Activated naive CD4-positive, alpha-beta T cell treated with anti-CD3 and anti-CD28 coated beads, Interleukin-2, amount 10 ng/mL, durations not matched to agents 7 days and 5 days (primary cell): ENCODE data around the gene ODAD4.

Experiments used
- CTCF ChIA-PET: fragments of 350-600 bp; sonication (Branson Sonifier 250); formaldehyde crosslinking; loops from one replicate; lab custom pipeline; 2021; ENCODE audit warnings: antibody characterized with exemption; lab: Charles Lee
- DNase-seq: peaks from one replicate; pipeline ENCODE4 v3.0.0-alpha.2; 2020
- H3K27ac Mint-ChIP-seq: one replicate; pipeline ENCODE4 v1.8.0; 2021; ENCODE audit warnings: mild to moderate bottlenecking, moderate library complexity, mixed read lengths
- H3K27me3 Mint-ChIP-seq: one replicate; pipeline ENCODE4 v1.8.0; 2021; ENCODE audit warnings: mild to moderate bottlenecking, mixed read lengths
- H3K36me3 Mint-ChIP-seq: one replicate; pipeline ENCODE4 v1.8.0; 2021; ENCODE audit warnings: mixed read lengths
- H3K4me1 Mint-ChIP-seq: one replicate; pipeline ENCODE4 v1.8.0; 2021; ENCODE audit warnings: mixed read lengths
- H3K4me3 Mint-ChIP-seq: one replicate; pipeline ENCODE4 v1.8.0; 2021; ENCODE audit warnings: mild to moderate bottlenecking, moderate library complexity, mixed read lengths
- H3K9me3 Mint-ChIP-seq: one replicate; pipeline ENCODE4 v1.8.0; 2021; ENCODE audit warnings: mixed read lengths

The ODAD4 gene

GRCh38 chr17:41906465-41907184 is 23.8 kb upstream of the ODAD4 start:
- Mint-ChIP-seq H3K9me3 (no peaks in the 10 kb centered on the region), H3K4me1 (no peaks in the 10 kb centered on the region), H3K4me3 (no peak overlapping the region), H3K36me3 (peaks cover 65% of the 10 kb centered on the region), H3K27me3 (no peaks in the 10 kb centered on the region), H3K27ac (no peak overlapping the region)
- DNase-seq: no peak
- CTCF ChIA-PET: no interaction called here

- CTCF ChIA-PET: no interaction called here
- Mint-ChIP-seq H3K36me3 (peaks cover 62% of the 10 kb centered on the region), H3K9me3 (no peaks in the 10 kb centered on the region), H3K4me1 (no peaks in the 10 kb centered on the region), H3K4me3 (no peak overlapping the region), H3K27me3 (no peaks in the 10 kb centered on the region), H3K27ac (no peak overlapping the region)
- no peak for DNase-seq
Observed at GRCh38 chr17:41907185-41907556, 23.2 kb upstream of the ODAD4 start.

DNA sequence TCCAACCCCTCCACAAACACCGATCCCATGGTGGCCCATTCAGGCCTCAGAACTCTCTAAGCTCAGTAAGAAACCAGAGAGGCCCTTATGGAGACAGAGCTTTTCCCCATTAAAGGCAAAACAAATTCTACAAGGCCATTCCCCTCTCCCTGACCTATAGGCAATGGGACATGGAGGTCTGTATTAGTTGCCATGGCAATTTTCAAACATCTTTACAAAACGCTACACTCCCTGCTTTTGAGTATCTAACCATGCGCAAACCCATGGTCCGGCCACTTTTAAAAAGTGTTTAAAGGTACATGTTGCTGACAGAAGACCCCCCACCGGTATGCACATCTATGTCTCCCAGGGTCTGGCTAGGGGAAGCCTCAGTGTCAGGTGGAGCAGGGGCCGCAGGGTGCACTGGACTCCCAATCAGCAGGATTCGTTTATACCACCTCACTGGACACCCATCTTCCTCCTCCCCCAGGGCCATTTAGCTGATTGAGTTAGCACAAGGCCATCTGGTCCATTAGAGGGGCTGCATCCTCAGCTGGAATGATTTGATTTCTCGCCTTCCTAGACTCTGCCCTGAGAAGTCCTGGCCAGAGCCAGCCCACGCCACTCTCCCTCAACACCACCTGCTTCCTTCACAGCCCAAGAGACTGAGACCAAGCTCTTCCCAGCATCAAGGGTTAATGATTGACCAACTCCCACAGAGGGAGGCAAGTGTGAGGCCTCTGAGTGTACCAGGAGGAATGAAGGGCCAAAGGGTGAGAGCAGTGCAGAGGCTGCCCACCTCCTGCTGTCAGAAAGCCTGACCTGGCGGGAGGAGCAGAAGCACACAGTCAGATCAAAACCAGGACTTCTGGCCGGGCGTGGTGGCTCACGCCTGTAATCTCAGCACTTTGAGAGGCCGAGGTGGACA is 22.5 kb upstream of the ODAD4 start:
- Mint-ChIP-seq H3K27ac (no peak overlapping the region), H3K36me3 (peaks cover 68% of the 10 kb centered on the region)
- CTCF ChIA-PET: no interaction called here

GRCh38 chr17:41909088-41909487 is 21.3 kb upstream of the ODAD4 start:
- DNase-seq: no peak
- no peaks in the 10 kb centered on the region for H3K9me3 Mint-ChIP-seq
- H3K36me3 Mint-ChIP-seq: peaks cover 74% of the 10 kb centered on the region
- H3K4me3 Mint-ChIP-seq: no peak overlapping the region
- peaks cover 5% of the 10 kb centered on the region for H3K4me1 Mint-ChIP-seq
- CTCF ChIA-PET: no interaction called here
- no peaks in the 10 kb centered on the region for H3K27me3 Mint-ChIP-seq
- H3K27ac Mint-ChIP-seq: no peak overlapping the region

More for the DNA sequence above, 22.5 kb upstream of the ODAD4 start:
- no peak for DNase-seq
- Mint-ChIP-seq H3K27me3 (no peaks in the 10 kb centered on the region), H3K9me3 (no peaks in the 10 kb centered on the region), H3K4me3 (no peak overlapping the region), H3K4me1 (no peaks in the 10 kb centered on the region)

- peaks cover 20% of the 10 kb centered on the region for H3K4me1 Mint-ChIP-seq
- no peak overlapping the region for H3K27ac Mint-ChIP-seq
- DNase-seq: no peak
- H3K36me3 Mint-ChIP-seq: peaks cover 66% of the 10 kb centered on the region
- H3K4me3 Mint-ChIP-seq: no peak overlapping the region
- H3K9me3 Mint-ChIP-seq: no peaks in the 10 kb centered on the region
- H3K27me3 Mint-ChIP-seq: no peaks in the 10 kb centered on the region
- CTCF ChIA-PET: interaction anchor here (0.6 kb wide), 1 partner anchor 51 kb away, joined by 3 read pairs; no protein-coding TSS in a partner anchor
Observed at GRCh38 chr17:41910701-41911391, 19.6 kb upstream of the ODAD4 start.

DNA sequence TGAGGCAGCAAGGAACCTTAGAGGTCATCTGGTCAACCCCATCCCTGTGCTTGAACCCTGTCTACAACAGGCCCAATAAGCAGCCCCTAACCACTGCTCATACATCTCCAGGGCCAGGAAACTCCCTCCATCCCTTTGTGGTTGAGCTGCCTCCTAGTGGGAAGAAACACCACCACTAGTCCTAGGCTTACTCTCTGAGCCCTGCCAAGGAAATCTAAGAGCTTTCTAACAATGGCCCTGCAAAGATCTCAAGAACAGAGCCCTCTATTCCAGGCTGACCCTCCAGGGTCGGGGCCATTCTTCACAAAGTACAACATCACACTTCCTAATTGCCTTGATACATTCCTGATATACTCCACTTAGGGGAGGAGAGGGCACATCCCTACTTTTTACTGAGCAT is 17.5 kb upstream of the ODAD4 start:
- CTCF ChIA-PET: no interaction called here
- peak overlapping the region; percentile 64 for H3K27ac Mint-ChIP-seq

DNA sequence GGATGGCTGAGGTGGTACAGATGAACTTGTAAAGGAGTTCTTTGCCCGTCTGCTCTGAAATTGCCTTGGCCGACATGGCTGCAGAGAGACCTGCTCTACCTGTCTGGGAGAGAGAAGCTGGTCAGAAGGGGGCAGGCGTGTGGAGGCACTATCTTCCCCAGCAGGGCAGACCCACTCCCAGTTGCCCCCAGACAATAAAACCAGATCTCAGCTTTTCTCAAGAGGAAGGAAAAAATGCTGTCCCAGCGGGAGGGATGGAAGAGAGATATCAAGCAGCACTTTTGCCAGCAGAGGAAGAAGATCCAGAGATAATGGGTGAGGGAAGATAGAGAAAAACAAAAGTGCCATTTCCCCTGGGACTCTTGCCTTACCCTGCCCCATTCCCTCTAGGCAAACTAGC is 16.6 kb upstream of the ODAD4 start:
- Mint-ChIP-seq H3K4me1 (peaks cover 37% of the 10 kb centered on the region), H3K36me3 (peaks cover 50% of the 10 kb centered on the region), H3K27me3 (no peaks in the 10 kb centered on the region), H3K27ac (no peak overlapping the region), H3K9me3 (no peaks in the 10 kb centered on the region), H3K4me3 (no peak overlapping the region)
- CTCF ChIA-PET: no interaction called here
- no peak for DNase-seq

More for the DNA sequence above, 17.5 kb upstream of the ODAD4 start:
- Mint-ChIP-seq H3K4me1 (peaks cover 37% of the 10 kb centered on the region), H3K4me3 (no peak overlapping the region), H3K36me3 (peaks cover 58% of the 10 kb centered on the region), H3K9me3 (no peaks in the 10 kb centered on the region), H3K27me3 (no peaks in the 10 kb centered on the region)
- DNase-seq: no peak

DNA sequence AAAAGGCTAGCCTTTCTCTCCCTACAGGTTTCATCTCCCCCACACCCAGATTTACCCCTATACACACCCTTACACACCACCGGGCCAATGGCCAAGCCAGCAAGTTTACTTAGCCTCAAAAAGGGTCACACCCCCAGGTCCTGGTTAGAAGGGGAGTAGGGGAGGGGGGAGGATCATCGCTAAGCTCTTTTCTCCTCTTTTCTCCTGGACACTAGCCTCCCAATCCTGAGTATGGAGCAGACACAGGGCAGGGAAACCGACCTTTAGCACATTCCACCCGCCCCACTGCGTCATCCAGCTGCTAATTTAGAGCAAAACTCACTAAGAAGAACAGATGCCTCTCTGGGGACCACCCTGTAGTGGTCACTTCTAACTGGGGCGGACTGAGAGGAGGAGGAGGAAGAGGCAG is 16.1 kb upstream of the ODAD4 start:
- no peaks in the 10 kb centered on the region for H3K9me3 Mint-ChIP-seq
- H3K4me1 Mint-ChIP-seq: peaks cover 38% of the 10 kb centered on the region
- no peak for DNase-seq
- CTCF ChIA-PET: no interaction called here
- peaks cover 48% of the 10 kb centered on the region for H3K36me3 Mint-ChIP-seq
- H3K4me3 Mint-ChIP-seq: no peak overlapping the region
- H3K27me3 Mint-ChIP-seq: no peaks in the 10 kb centered on the region
- H3K27ac Mint-ChIP-seq: peak overlapping the region; percentile 29

GRCh38 chr17:41915020-41915419 is 15.4 kb upstream of the ODAD4 start:
- peaks cover 45% of the 10 kb centered on the region for H3K4me1 Mint-ChIP-seq
- peaks cover 43% of the 10 kb centered on the region for H3K36me3 Mint-ChIP-seq
- H3K27me3 Mint-ChIP-seq: no peaks in the 10 kb centered on the region
- H3K4me3 Mint-ChIP-seq: no peak overlapping the region
- CTCF ChIA-PET: no interaction called here
- H3K9me3 Mint-ChIP-seq: no peaks in the 10 kb centered on the region
- no peak overlapping the region for H3K27ac Mint-ChIP-seq
- no peak for DNase-seq

DNA sequence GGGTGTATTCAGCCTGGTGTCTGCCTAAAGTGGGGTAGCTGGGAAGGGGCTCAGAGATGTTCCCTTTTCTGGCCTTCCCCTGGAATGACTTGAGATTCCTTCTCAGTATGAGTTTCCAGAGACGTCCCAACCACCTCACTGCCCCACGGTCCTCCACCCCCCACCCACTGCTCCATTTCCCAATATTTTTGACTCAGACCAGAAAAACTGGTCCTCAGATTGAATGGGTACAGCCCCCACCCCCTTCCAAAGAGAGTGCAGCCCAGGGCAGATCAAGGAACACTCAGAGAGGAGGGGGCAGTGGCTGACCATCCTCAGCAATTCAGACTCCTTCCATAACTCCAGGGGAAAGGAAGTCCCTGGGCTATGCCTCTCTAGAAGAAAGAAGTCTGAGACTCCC is 14.9 kb upstream of the ODAD4 start:
- Mint-ChIP-seq H3K27ac (no peak overlapping the region), H3K4me3 (peak overlapping the region; percentile 31), H3K36me3 (peaks cover 38% of the 10 kb centered on the region), H3K4me1 (peaks cover 48% of the 10 kb centered on the region), H3K9me3 (no peaks in the 10 kb centered on the region), H3K27me3 (no peaks in the 10 kb centered on the region)
- no peak for DNase-seq
- CTCF ChIA-PET: no interaction called here

- peak overlapping the region; percentile 90 for H3K27ac Mint-ChIP-seq
- H3K27me3 Mint-ChIP-seq: no peaks in the 10 kb centered on the region
- peaks cover 48% of the 10 kb centered on the region for H3K4me1 Mint-ChIP-seq
- CTCF ChIA-PET: interaction anchor here (1.7 to 2.1 kb wide), 2 partner anchors 43 to 48 kb away, joined by 5 to 6 read pairs; no protein-coding TSS in a partner anchor
- peaks cover 27% of the 10 kb centered on the region for H3K36me3 Mint-ChIP-seq
- H3K9me3 Mint-ChIP-seq: no peaks in the 10 kb centered on the region
- DNase-seq: no peak
- H3K4me3 Mint-ChIP-seq: peak overlapping the region; percentile 95
Observed at GRCh38 chr17:41917192-41917591, 13.2 kb upstream of the ODAD4 start.

DNA sequence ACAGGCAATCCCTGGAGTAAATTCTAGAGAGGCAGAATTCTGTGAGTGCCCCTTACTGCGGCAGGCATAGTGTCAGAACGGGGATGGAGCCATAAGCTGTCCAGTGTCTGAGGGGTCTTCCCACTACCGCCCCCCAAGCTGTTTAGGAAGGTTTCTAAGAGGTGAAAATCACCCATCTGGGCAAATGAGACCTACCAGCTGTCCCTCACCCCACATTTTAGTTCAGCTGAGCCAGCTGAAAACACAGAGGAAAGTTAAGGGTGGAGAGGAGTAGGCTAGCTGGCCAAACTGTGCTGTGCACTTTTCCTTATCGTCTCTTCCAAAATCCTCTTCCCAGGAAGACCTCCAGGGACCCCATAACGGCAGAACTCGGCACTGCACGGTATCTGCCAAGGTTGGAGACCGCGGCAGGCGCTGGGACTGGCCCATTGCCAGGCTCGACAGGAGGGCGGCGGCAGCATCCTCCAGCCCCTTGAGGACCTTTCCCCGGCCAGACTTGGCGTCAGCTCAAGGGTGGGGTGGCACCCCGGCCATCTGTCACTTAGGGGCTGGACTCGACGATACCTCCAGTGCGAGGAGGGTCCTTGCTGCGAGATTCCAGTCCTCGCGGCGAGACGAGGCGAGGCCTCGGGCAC is 12.6 kb upstream of the ODAD4 start:
- CTCF ChIA-PET: interaction anchor here (1.2 to 2.1 kb wide), 3 partner anchors 42 to 106 kb away, joined by 3 to 6 read pairs (median 5); partner anchors contain the start of gene P3H4
- H3K27me3 Mint-ChIP-seq: no peaks in the 10 kb centered on the region
- H3K27ac Mint-ChIP-seq: peak overlapping the region; percentile 90

GRCh38 chr17:41918314-41919164 is 11.9 kb upstream of the ODAD4 start, which contains the start of gene ACLY:
TSS of gene ACLY (minus strand) at chr17:41918951. CDS start at chr17:41913873, 5,078 bp downstream.
- Mint-ChIP-seq H3K9me3 (no peaks in the 10 kb centered on the region), H3K36me3 (peaks cover 15% of the 10 kb centered on the region), H3K4me3 (peak within 1 kb of the TSS; percentile 95), H3K4me1 (peaks cover 50% of the 10 kb centered on the region), H3K27ac (peak within 1 kb of the TSS; percentile 90), H3K27me3 (no peaks in the 10 kb centered on the region)
- CTCF ChIA-PET: interaction anchor here (0.8 to 2.1 kb wide), 4 partner anchors 12 to 107 kb away, joined by 3 to 6 read pairs (median 4); partner anchors contain the start of genes ODAD4 and P3H4
- DNase-seq: peak; percentile 97

More for the DNA sequence above, 12.6 kb upstream of the ODAD4 start:
- H3K4me1 Mint-ChIP-seq: peaks cover 50% of the 10 kb centered on the region
- no peaks in the 10 kb centered on the region for H3K9me3 Mint-ChIP-seq
- peak; percentile 54 for DNase-seq
- H3K36me3 Mint-ChIP-seq: peaks cover 21% of the 10 kb centered on the region
- H3K4me3 Mint-ChIP-seq: peak overlapping the region; percentile 95
